ENCODE results near the gene HEMGN. TPM values are rescaled to one million over a fixed set of nuclear protein-coding genes. Genes with fewer than 3 reads are reported as not detected.

The HEMGN gene
- total RNA-seq, 4 donors from 2014 or later: 0.22 to 0.27 TPM; not detected in 2

GRCh38 chr9:97910357-97910756 is 27.6 kb downstream of the HEMGN start:
- Histone ChIP-seq H3K36me3 (peaks cover 13 to 16% of the 10 kb centered on the region in 2 donors), H3K9me3 (no peaks in the 10 kb centered on the region), H3K27me3 (no peaks in the 10 kb centered on the region), H3K4me1 (peaks cover 35 to 49% of the 10 kb centered on the region in 2 donors), H3K27ac (peak overlapping the region; percentile 76 to 87 (median 79)), H3K4me3 (replicated peaks in 1 of 3) (no peak overlapping the region)
- 93 to 96% methylated on average over 6 of the region's 6 CpGs for WGBS, 2 donors
- no peak for TF ChIP-seq CTCF (IDR thresholded peaks at IDR 0.05)
- TF ChIP-seq POLR2A (IDR thresholded peaks at IDR 0.05): no peak
- intact Hi-C loops (cut with DNase I): no loop called here
- DNase-seq: no peak

- H3K4me1 ChIP-seq: peaks cover 35 to 49% of the 10 kb centered on the region in 2 donors
- H3K36me3 ChIP-seq: peaks cover 13 to 16% of the 10 kb centered on the region in 2 donors
- H3K9me3 ChIP-seq: no peaks in the 10 kb centered on the region
- TF ChIP-seq CTCF (IDR thresholded peaks at IDR 0.05) (no peak), POLR2A (IDR thresholded peaks at IDR 0.05) (no peak)
- intact Hi-C loops (cut with DNase I): loop anchor here (10.0 kb wide), 1 partner anchor 204 kb away; no protein-coding TSS in a partner anchor
- H3K27me3 ChIP-seq: no peaks in the 10 kb centered on the region
- peak overlapping the region; percentile 68 to 87 (median 79) for H3K27ac ChIP-seq
- DNase-seq: no peak
- WGBS, 2 donors: 90 to 95% methylated on average over 1 of the region's 1 CpG
- H3K4me3 ChIP-seq (replicated peaks in 1 of 3): no peak overlapping the region
Observed at GRCh38 chr9:97908705-97909104, 29.3 kb downstream of the HEMGN start.

- 83 to 84% methylated on average over 5 of the region's 5 CpGs for WGBS, 2 donors
- Histone ChIP-seq H3K4me1 (peaks cover 43 to 54% of the 10 kb centered on the region in 2 donors), H3K9me3 (no peaks in the 10 kb centered on the region), H3K4me3 (replicated peaks in 1 of 3) (no peak overlapping the region), H3K36me3 (peaks cover 8 to 10% of the 10 kb centered on the region in 2 donors), H3K27ac (peak overlapping the region in 2 of 3 donors; percentile 41 to 50), H3K27me3 (no peaks in the 10 kb centered on the region)
- TF ChIP-seq CTCF (IDR thresholded peaks at IDR 0.05) (no peak), POLR2A (IDR thresholded peaks at IDR 0.05) (no peak)
- intact Hi-C loops (cut with DNase I): loop anchor here (10.0 kb wide), 1 partner anchor 203 kb away; no protein-coding TSS in a partner anchor
- no peak for DNase-seq
Observed at GRCh38 chr9:97907632-97908031, 30.3 kb downstream of the HEMGN start.

GRCh38 chr9:97907046-97907445 is 30.9 kb downstream of the HEMGN start:
- Histone ChIP-seq H3K36me3 (peaks cover 2 to 4% of the 10 kb centered on the region in 2 donors), H3K9me3 (no peaks in the 10 kb centered on the region), H3K4me3 (replicated peaks in 1 of 3) (no peak overlapping the region), H3K27ac (peak overlapping the region; percentile 28 to 50 (median 41)), H3K27me3 (no peaks in the 10 kb centered on the region), H3K4me1 (peaks cover 49 to 60% of the 10 kb centered on the region in 2 donors)
- peak; percentile 46 to 59 for DNase-seq
- 38 to 44% methylated on average over 3 of the region's 3 CpGs for WGBS, 2 donors
- TF ChIP-seq POLR2A (IDR thresholded peaks at IDR 0.05) (no peak), CTCF (IDR thresholded peaks at IDR 0.05) (no peak)
- intact Hi-C loops (cut with DNase I): loop anchor here (10.0 kb wide), 1 partner anchor 202 kb away; no protein-coding TSS in a partner anchor

GRCh38 chr9:97906236-97906831 is 31.6 kb downstream of the HEMGN start:
- DNase-seq: peak; percentile 64 to 73
- Histone ChIP-seq H3K4me3 (replicated peaks in 1 of 3) (no peak overlapping the region), H3K4me1 (peaks cover 54 to 65% of the 10 kb centered on the region in 2 donors), H3K9me3 (no peaks in the 10 kb centered on the region), H3K27ac (peak overlapping the region in 2 of 3 donors; percentile 21 to 50), H3K27me3 (no peaks in the 10 kb centered on the region), H3K36me3 (no peaks in the 10 kb centered on the region)
- 70 to 80% methylated on average over 12 of the region's 12 CpGs for WGBS, 2 donors
- intact Hi-C loops (cut with DNase I): loop anchor here (10.0 kb wide), 1 partner anchor 202 kb away; no protein-coding TSS in a partner anchor
- TF ChIP-seq POLR2A (IDR thresholded peaks at IDR 0.05) (peak in 1 of 2 donors; percentile 28), CTCF (IDR thresholded peaks at IDR 0.05) (no peak)
